ENCODE measurements around the gene OR2T6. TPM values are rescaled to one million over a fixed set of nuclear protein-coding genes. Genes with fewer than 3 reads are reported as not detected.

Gene OR2T6, protein sequence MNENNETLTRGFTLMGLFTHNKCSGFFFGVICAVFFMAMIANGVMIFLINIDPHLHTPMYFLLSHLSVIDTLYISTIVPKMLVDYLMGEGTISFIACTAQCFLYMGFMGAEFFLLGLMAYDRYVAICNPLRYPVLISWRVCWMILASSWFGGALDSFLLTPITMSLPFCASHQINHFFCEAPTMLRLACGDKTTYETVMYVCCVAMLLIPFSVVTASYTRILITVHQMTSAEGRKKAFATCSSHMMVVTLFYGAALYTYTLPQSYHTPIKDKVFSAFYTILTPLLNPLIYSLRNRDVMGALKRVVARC
- not detected for total RNA-seq

- Histone ChIP-seq H3K4me3 (ENCODE audit: low read length in 3 of 3) (no peak within 1 kb of the TSS), H3K27ac (ENCODE audit: low read depth, low read length) (no peak within 1 kb of the TSS), H3K9me3 (ENCODE audit: control insufficient read depth in 3 of 3, low read length in 3 of 3) (no peaks in the 10 kb centered on the region), H3K36me3 (ENCODE audit: control insufficient read depth in 3 of 3, insufficient read depth in 3 of 3, low read length in 3 of 3) (no peaks in the 10 kb centered on the region), H3K9ac (ENCODE audit: low read depth in 1 of 3, low read length in 3 of 3) (no peak within 1 kb of the TSS), H3K4me1 (ENCODE audit: control insufficient read depth in 3 of 3, insufficient read depth in 3 of 3, low read length in 3 of 3) (no peaks in the 10 kb centered on the region), H3K27me3 (ENCODE audit: control insufficient read depth in 3 of 3, insufficient read depth in 3 of 3, low read length in 3 of 3) (no peaks in the 10 kb centered on the region)
Measured at GRCh38 chr1:248375446-248375845, at the start of gene OR2T6. TSS of gene OR2T6 (plus strand) at chr1:248375746. CDS start at chr1:248387609, 11,863 bp downstream.

GRCh38 chr1:248343451-248343850 lies 32.1 kb upstream of the OR2T6 start:
- Histone ChIP-seq H3K27me3 (ENCODE audit: control insufficient read depth in 3 of 3, insufficient read depth in 3 of 3, low read length in 3 of 3) (no peaks in the 10 kb centered on the region), H3K9me3 (ENCODE audit: control insufficient read depth in 3 of 3, low read length in 3 of 3) (no peaks in the 10 kb centered on the region), H3K9ac (ENCODE audit: low read depth in 1 of 3, low read length in 3 of 3) (no peak overlapping the region), H3K4me3 (ENCODE audit: low read length in 3 of 3) (no peak overlapping the region), H3K36me3 (ENCODE audit: control insufficient read depth in 3 of 3, insufficient read depth in 3 of 3, low read length in 3 of 3) (no peaks in the 10 kb centered on the region), H3K27ac (ENCODE audit: low read depth, low read length) (no peak overlapping the region), H3K4me1 (ENCODE audit: control insufficient read depth in 3 of 3, insufficient read depth in 3 of 3, low read length in 3 of 3) (no peaks in the 10 kb centered on the region)

GRCh38 chr1:248348475-248348874 lies 27.1 kb upstream of the OR2T6 start, which contains the start of gene OR14C36:
TSS of gene OR14C36 (plus strand) at chr1:248348775. CDS start at chr1:248348775, 0 bp downstream.
- H3K36me3 ChIP-seq (ENCODE audit: control insufficient read depth in 3 of 3, insufficient read depth in 3 of 3, low read length in 3 of 3), result no peaks in the 10 kb centered on the region
- H3K9ac ChIP-seq (ENCODE audit: low read depth in 1 of 3, low read length in 3 of 3), result no peak within 1 kb of the TSS
- H3K4me1 ChIP-seq (ENCODE audit: control insufficient read depth in 3 of 3, insufficient read depth in 3 of 3, low read length in 3 of 3), result no peaks in the 10 kb centered on the region
- H3K4me3 ChIP-seq (ENCODE audit: low read length in 3 of 3), result no peak within 1 kb of the TSS
- H3K27ac ChIP-seq (ENCODE audit: low read depth, low read length), result no peak within 1 kb of the TSS
- H3K27me3 ChIP-seq (ENCODE audit: control insufficient read depth in 3 of 3, insufficient read depth in 3 of 3, low read length in 3 of 3), result no peaks in the 10 kb centered on the region
- H3K9me3 ChIP-seq (ENCODE audit: control insufficient read depth in 3 of 3, low read length in 3 of 3), result no peaks in the 10 kb centered on the region

DNA sequence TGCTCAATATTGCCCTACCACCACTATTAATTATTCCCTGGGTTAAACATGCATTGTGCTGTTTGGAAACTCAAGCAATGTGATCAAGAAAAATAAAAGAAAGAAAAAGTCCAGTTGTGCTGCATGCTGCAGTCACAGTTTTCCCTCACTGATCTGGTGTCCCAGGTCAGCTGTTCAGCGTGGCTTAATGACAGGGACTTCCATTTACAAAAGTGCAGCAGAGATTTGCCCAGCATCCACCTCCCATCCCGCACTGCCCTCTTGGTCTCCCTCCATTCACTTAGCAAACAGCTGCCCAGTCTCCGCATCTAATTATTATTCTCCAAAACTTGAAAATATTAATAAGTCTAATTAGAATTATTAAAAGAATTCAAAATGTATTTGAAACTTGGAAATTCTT lies 16.1 kb upstream of the OR2T6 start:
- H3K27ac ChIP-seq (ENCODE audit: low read depth, low read length), result no peak overlapping the region
- H3K9me3 ChIP-seq (ENCODE audit: control insufficient read depth in 3 of 3, low read length in 3 of 3), result peaks cover 0 to 2% (median 0%) of the 10 kb centered on the region in 3 donors
- H3K4me1 ChIP-seq (ENCODE audit: control insufficient read depth in 3 of 3, insufficient read depth in 3 of 3, low read length in 3 of 3), result no peaks in the 10 kb centered on the region
- no peak overlapping the region for H3K9ac ChIP-seq (ENCODE audit: low read depth in 1 of 3, low read length in 3 of 3)
- no peaks in the 10 kb centered on the region for H3K36me3 ChIP-seq (ENCODE audit: control insufficient read depth in 3 of 3, insufficient read depth in 3 of 3, low read length in 3 of 3)
- no peaks in the 10 kb centered on the region for H3K27me3 ChIP-seq (ENCODE audit: control insufficient read depth in 3 of 3, insufficient read depth in 3 of 3, low read length in 3 of 3)
- H3K4me3 ChIP-seq (ENCODE audit: low read length in 3 of 3), result no peak overlapping the region

DNA sequence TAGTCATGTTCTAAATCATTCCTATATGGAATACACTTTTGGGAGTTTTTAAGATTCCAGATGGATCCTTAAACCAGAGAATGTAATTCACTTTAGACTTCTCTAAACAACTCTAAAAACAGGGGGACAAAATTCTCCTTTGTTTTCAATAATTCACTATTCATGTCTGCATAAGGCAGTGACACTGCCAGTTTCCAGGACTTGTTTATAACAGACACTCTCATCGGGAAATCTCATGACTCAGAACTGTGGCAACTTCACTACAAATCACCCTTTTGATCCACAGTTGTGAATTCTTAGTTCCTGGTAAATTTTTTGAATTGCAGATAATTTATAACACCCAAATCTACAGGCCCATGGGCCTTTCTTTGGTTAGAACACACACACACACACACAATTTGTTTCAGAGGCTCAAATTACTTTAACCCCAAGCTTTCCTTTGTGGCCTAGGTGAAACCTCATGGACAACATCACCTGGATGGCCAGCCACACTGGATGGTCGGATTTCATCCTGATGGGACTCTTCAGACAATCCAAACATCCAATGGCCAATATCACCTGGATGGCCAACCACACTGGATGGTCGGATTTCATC lies 14.3 kb upstream of the OR2T6 start, which contains the start of gene OR2T4:
Gene OR2T4 (plus strand): TSS at position 545 of the 595 bp plus-strand sequence. CDS start 0 bp downstream, at position 545.
- Histone ChIP-seq H3K4me1 (ENCODE audit: control insufficient read depth in 3 of 3, insufficient read depth in 3 of 3, low read length in 3 of 3) (no peaks in the 10 kb centered on the region), H3K9ac (ENCODE audit: low read depth in 1 of 3, low read length in 3 of 3) (no peak within 1 kb of the TSS), H3K27me3 (ENCODE audit: control insufficient read depth in 3 of 3, insufficient read depth in 3 of 3, low read length in 3 of 3) (no peaks in the 10 kb centered on the region), H3K36me3 (ENCODE audit: control insufficient read depth in 3 of 3, insufficient read depth in 3 of 3, low read length in 3 of 3) (no peaks in the 10 kb centered on the region), H3K4me3 (ENCODE audit: low read length in 3 of 3) (no peak within 1 kb of the TSS), H3K27ac (ENCODE audit: low read depth, low read length) (no peak within 1 kb of the TSS), H3K9me3 (ENCODE audit: control insufficient read depth in 3 of 3, low read length in 3 of 3) (peaks cover 0 to 2% (median 0%) of the 10 kb centered on the region in 3 donors)

GRCh38 chr1:248366609-248367008 lies 8.9 kb upstream of the OR2T6 start:
- H3K9me3 ChIP-seq (ENCODE audit: control insufficient read depth in 3 of 3, low read length in 3 of 3), result peaks cover 0 to 2% (median 0%) of the 10 kb centered on the region in 3 donors
- H3K9ac ChIP-seq (ENCODE audit: low read depth in 1 of 3, low read length in 3 of 3), result no peak overlapping the region
- H3K36me3 ChIP-seq (ENCODE audit: control insufficient read depth in 3 of 3, insufficient read depth in 3 of 3, low read length in 3 of 3), result no peaks in the 10 kb centered on the region
- H3K4me1 ChIP-seq (ENCODE audit: control insufficient read depth in 3 of 3, insufficient read depth in 3 of 3, low read length in 3 of 3), result no peaks in the 10 kb centered on the region
- no peak overlapping the region for H3K27ac ChIP-seq (ENCODE audit: low read depth, low read length)
- no peaks in the 10 kb centered on the region for H3K27me3 ChIP-seq (ENCODE audit: control insufficient read depth in 3 of 3, insufficient read depth in 3 of 3, low read length in 3 of 3)
- H3K4me3 ChIP-seq (ENCODE audit: low read length in 3 of 3), result no peak overlapping the region

- no peaks in the 10 kb centered on the region for H3K9me3 ChIP-seq (ENCODE audit: control insufficient read depth in 3 of 3, low read length in 3 of 3)
- H3K9ac ChIP-seq (ENCODE audit: low read depth in 1 of 3, low read length in 3 of 3), result no peak overlapping the region
- H3K27me3 ChIP-seq (ENCODE audit: control insufficient read depth in 3 of 3, insufficient read depth in 3 of 3, low read length in 3 of 3), result no peaks in the 10 kb centered on the region
- no peak overlapping the region for H3K4me3 ChIP-seq (ENCODE audit: low read length in 3 of 3)
- H3K4me1 ChIP-seq (ENCODE audit: control insufficient read depth in 3 of 3, insufficient read depth in 3 of 3, low read length in 3 of 3), result no peaks in the 10 kb centered on the region
- no peak overlapping the region for H3K27ac ChIP-seq (ENCODE audit: low read depth, low read length)
- no peaks in the 10 kb centered on the region for H3K36me3 ChIP-seq (ENCODE audit: control insufficient read depth in 3 of 3, insufficient read depth in 3 of 3, low read length in 3 of 3)
Measured at GRCh38 chr1:248372394-248372793, 3.2 kb upstream of the OR2T6 start.

DNA sequence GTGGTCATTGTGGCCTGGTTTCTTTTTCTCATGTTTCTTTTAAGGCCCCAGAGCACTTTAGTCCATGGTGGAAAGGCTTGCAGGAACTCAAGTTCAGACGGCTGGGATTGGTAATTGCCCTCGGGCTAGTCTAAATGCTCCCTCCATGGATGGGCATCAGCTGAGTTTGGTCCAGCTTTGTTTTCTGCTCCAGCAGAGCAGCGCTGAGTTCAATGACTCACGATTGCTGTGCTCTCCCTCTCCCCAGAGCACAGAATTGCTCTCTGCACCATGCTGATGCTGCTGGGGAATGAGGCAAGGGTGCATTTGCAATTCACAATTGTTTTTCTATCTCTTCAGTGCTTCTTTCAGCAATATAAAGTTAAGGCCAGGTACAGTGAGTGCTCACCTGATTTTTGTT lies 1.8 kb upstream of the OR2T6 start:
- Histone ChIP-seq H3K27ac (ENCODE audit: low read depth, low read length) (no peak overlapping the region), H3K4me3 (ENCODE audit: low read length in 3 of 3) (no peak overlapping the region), H3K4me1 (ENCODE audit: control insufficient read depth in 3 of 3, insufficient read depth in 3 of 3, low read length in 3 of 3) (no peaks in the 10 kb centered on the region), H3K36me3 (ENCODE audit: control insufficient read depth in 3 of 3, insufficient read depth in 3 of 3, low read length in 3 of 3) (no peaks in the 10 kb centered on the region), H3K9me3 (ENCODE audit: control insufficient read depth in 3 of 3, low read length in 3 of 3) (no peaks in the 10 kb centered on the region), H3K9ac (ENCODE audit: low read depth in 1 of 3, low read length in 3 of 3) (no peak overlapping the region), H3K27me3 (ENCODE audit: control insufficient read depth in 3 of 3, insufficient read depth in 3 of 3, low read length in 3 of 3) (no peaks in the 10 kb centered on the region)

DNA sequence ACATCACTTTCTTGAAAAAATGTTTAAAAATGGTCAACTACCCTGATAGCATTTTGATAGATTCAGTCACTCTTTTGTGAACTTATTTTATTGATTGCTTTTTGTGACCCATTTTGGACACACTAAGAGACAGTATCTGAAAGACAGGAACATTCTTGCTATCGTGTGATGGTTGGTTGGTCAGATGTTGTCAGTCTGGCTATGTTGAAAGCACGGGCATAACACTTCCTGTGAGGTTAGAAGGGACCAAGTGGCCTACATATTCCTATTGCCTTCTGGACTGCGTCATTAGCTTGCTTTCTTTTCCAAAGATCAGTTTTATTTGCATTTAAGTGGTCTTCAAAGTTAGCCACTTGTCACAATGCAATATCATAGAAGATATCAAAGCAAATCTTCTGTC lies 1.4 kb downstream of the OR2T6 start:
- Histone ChIP-seq H3K9me3 (ENCODE audit: control insufficient read depth in 3 of 3, low read length in 3 of 3) (no peaks in the 10 kb centered on the region), H3K4me3 (ENCODE audit: low read length in 3 of 3) (no peak overlapping the region), H3K27me3 (ENCODE audit: control insufficient read depth in 3 of 3, insufficient read depth in 3 of 3, low read length in 3 of 3) (no peaks in the 10 kb centered on the region), H3K27ac (ENCODE audit: low read depth, low read length) (no peak overlapping the region), H3K9ac (ENCODE audit: low read depth in 1 of 3, low read length in 3 of 3) (no peak overlapping the region), H3K4me1 (ENCODE audit: control insufficient read depth in 3 of 3, insufficient read depth in 3 of 3, low read length in 3 of 3) (no peaks in the 10 kb centered on the region), H3K36me3 (ENCODE audit: control insufficient read depth in 3 of 3, insufficient read depth in 3 of 3, low read length in 3 of 3) (no peaks in the 10 kb centered on the region)

- Histone ChIP-seq H3K9me3 (ENCODE audit: control insufficient read depth in 3 of 3, low read length in 3 of 3) (no peaks in the 10 kb centered on the region), H3K36me3 (ENCODE audit: control insufficient read depth in 3 of 3, insufficient read depth in 3 of 3, low read length in 3 of 3) (no peaks in the 10 kb centered on the region), H3K4me3 (ENCODE audit: low read length in 3 of 3) (no peak overlapping the region), H3K9ac (ENCODE audit: low read depth in 1 of 3, low read length in 3 of 3) (no peak overlapping the region), H3K4me1 (ENCODE audit: control insufficient read depth in 3 of 3, insufficient read depth in 3 of 3, low read length in 3 of 3) (no peaks in the 10 kb centered on the region), H3K27me3 (ENCODE audit: control insufficient read depth in 3 of 3, insufficient read depth in 3 of 3, low read length in 3 of 3) (no peaks in the 10 kb centered on the region), H3K27ac (ENCODE audit: low read depth, low read length) (no peak overlapping the region)
Measured at GRCh38 chr1:248380854-248381253, 5.3 kb downstream of the OR2T6 start.
